PC-9 (cell line): ENCODE measurements around the gene PKD2L2.

Experiments
- CTCF ChIP-seq: fragments of 200-600 bp; sonication (generic); conservative IDR thresholded peaks from 2 replicates; pipeline ENCODE4 v1.6.1; 2017; ENCODE audit warnings: mixed run types, antibody characterized with exemption, mild to moderate bottlenecking, moderate library complexity
- EZH2 ChIP-seq: fragments of 200-600 bp; sonication (generic); IDR thresholded peaks from 2 replicates; pipeline ENCODE4 v1.8.0; 2017; ENCODE audit warnings: antibody characterized with exemption, low read depth

GRCh38 chr5:137858223-137858916 lies 30.9 kb upstream of the PKD2L2 start:
- TF ChIP-seq CTCF: no peak
- TF ChIP-seq EZH2: no peak
